ACHN (cell line): Measurements from ENCODE around the gene HOXB8.

ENCODE experiments used
- DNase-seq: peaks from one replicate; pipeline ENCODE4 v3.0.0-alpha.2; 2015
- in situ Hi-C: cut with HindIII; loops from 2 replicates; pipeline ENCODE4 v1.10.0; 2017; ENCODE audit warnings: low sequenced_read_pairs, low pct_ligation_motif_present, low pct_unique_long_range_greater_than_20kb

HOXB8 gene

DNA sequence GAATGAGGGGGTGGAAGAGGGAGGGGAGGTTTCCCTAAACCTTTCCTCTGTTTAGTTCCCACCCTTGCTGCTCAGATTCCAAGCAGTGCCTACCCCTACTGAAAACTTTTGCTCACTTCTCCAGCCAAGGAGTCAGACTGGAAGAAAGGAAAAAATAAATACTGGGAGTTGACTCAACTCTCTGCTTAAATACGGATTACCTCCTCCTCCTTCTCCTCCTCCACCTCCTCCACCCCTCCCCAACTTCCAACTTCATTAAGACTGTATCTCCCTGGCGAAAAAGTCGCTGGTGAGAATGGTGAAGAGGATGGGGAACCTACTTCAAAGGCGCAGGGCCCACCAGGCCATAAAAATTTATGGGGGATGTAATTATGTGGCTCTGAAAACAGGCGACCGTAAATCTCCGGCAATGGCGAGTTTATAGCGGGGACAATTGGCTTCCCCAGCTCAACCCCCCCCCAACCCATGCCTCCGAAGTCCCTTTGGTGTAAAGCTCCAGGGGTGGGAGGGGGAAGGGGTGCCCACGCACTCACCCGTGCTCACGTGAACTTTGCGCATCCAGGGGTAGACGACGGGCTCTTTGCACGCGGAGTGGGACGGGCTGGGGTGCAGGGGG, 37.7 kb downstream of the HOXB8 start:
- in situ Hi-C loops, result no loop called here
- peak; percentile 42 for DNase-seq

DNA sequence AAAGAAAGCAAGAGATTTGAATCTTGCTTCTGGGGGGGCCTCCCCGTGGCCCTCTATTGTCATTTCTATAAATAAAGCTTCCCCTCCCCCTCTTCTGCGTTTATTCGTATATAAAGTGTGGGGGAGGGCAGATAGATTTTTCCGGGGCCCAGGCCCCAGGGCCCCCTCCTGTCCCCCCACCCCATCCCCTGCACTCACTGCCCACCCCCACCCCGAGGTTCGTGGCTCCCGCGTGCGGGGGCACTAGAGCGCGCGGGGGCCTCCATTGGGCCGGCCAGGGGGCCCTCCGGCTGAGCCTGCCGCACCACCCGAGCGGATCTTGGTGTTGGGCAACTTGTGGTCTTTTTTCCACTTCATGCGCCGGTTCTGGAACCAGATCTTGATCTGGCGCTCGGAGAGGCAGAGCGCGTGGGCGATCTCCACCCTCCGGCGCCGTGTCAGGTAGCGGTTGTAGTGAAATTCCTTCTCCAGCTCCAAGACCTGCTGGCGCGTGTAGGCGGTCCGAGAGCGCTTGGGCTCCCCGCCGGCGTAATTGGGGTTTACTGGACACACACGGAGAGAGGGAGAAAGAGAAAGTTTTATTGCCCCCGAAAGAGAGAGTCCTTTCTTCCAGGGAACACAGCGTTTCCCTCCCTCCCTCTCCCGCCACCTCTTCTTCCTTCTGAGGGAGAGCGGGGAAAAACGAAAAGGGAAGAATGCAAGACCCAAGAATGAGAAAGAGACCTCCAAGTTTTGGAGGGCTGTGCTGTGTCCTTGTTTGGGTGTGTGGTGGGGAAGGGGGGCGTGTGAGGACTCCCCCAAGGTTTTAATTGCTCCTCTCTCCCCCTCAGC, 38.4 kb downstream of the HOXB8 start:
- DNase-seq, result peak; percentile 68
- in situ Hi-C loops, result no loop called here

DNA sequence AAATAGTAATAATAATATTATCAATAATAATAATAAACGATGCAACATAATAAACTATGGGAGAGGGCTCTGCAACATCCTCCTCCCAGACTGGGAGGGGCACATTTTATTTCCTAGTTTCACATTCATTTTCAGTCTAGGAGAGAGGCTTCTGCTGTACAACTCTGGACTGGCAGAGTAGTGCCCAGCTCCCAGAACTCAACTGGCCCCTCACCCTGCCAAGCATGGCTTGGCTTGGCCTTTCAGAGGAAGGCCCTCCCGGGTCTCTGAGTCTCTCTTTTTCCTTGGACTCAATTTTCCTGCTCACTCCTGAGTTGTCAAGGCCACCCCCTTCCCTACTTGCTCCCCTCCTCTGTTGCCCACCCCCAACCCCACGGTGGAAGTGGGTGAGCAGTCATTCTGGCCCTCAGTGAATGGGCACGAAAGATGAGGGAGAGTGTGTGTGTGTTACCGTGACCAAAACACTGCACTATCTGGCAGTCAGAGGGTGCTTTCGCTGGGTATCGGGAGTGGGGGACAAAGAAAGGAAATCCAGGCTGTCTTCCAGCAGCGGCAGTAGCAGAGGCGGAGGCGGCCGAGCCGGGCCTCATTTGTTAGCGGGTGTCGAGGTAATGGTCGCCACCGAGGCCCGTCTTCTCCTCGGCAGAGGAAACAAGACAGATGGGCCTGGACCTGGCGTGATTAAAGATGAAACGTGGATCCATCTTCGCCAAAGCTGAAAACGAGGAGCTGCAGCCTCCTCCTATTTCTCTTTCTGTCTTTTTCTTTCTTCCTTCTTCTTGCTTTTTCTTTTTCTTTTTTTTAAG, 39.2 kb downstream of the HOXB8 start:
- in situ Hi-C loops, result no loop called here
- no peak for DNase-seq

DNA sequence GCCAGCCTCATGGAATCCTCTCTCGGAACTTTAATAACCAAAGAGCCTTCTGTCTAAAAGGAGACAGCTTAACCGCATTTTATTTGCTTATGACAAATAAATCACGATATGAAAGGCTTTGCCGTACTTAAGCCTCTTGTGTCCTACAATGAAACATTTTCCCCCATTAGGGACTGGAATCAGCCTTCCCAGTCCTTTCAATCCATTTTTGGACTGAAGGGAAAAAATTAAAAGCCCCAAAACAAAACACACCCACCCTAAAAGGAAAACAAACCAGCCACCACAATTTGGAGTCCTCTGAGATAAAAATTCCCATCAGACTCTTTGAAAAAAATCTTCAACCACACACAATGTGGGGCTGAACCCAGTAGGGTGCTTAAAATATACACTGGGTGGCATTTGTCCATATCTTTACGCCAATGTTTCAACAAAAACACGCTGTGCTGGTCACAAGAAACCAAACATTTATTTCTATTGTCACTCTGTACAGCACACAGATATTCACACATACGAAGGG, 40.0 kb downstream of the HOXB8 start:
- in situ Hi-C loops, result no loop called here
- no peak for DNase-seq

DNA sequence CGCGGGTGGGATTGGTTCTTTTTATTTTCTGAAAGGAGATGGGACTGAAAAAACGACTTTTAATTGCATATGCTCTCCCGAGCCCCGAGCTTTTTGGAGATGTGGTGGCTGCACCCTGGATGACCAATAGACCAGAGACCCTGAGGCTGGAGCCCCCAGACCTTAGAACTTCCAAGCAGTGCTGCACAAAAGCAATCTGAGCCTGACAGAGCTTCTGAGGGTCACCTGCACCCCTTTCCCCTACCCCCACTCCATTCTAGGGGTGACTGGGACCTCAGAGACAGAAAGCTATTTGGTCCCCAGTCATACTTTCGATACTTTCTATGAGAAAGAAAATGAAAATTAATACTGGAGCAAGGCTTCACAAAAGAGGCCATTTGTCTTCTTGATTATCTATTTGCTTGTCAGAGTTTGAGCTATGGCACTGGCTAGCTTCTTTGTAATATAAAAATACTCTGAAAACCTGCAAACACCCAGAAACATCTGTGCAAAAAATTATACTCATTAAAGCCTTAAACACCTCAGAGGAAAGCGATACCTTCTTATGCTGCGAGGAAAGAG, 40.5 kb downstream of the HOXB8 start:
- DNase-seq, result no peak
- in situ Hi-C loops, result no loop called here

DNA sequence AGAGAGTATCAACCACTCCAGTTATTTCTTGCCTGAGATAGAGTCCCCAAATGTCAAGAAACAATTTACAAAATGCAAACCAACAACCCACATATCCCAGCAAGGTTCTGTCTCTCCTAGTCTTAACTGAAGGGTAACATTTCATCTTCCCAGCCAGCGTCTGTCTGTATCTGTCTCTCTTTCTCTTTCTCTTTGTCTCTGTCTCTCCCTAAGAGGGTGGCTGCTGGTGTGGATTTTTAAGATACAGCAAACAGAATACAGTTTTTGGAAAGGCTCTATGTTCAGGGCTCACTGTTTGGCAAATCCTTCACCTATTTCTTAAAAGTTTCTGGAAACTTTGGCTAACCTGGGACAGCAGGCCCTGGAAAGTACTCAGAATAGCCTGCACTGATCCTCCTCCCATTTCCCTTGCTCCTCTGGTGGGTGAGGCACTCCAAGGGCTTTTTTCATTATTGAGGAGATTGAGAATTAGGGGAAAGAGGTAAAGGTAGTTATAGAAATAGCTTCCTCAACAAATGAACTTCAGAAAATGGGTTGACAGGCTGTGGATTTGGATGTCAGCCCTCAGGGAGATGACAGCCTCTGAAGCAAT, 43.2 kb downstream of the HOXB8 start:
- in situ Hi-C loops, result no loop called here
- no peak for DNase-seq

DNA sequence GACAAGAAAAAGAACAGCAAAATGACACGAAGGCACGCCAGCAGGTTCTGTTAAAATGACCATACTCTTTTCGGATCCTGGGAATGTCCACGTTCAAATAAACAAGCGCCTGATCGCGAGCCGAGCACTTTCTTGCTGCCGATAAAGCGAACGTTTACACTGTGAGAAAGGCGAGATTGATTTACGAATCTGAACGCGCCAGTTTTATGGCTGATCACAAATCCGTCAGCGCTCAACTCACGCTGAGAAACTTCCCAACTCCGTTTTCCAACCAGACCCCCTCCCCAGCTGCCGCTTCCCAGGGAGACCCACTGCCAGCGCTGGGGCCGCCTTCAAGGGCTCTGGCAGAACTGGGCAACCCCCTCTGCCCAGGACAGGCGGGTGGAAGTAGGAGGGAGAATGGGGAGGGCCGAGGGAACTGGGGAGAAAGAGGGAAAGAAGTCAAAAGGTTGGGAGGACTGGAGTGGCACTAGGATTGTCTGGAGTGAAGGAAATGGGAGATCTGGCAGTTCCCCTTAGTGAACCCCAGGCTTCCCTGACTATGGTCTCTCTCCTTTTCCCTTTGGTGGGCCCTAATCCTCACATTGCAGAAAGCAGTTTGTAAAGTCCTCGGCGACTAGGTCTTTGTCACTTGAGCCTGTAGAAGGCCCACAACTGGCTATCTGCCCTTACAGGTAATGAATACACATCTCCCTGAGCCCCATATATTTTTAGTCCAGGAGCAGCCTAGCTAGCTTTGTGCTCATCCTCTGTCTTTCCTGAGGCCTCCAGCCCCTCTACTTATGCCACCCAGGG, 43.9 kb downstream of the HOXB8 start:
- in situ Hi-C loops, result no loop called here
- DNase-seq, result no peak

DNA sequence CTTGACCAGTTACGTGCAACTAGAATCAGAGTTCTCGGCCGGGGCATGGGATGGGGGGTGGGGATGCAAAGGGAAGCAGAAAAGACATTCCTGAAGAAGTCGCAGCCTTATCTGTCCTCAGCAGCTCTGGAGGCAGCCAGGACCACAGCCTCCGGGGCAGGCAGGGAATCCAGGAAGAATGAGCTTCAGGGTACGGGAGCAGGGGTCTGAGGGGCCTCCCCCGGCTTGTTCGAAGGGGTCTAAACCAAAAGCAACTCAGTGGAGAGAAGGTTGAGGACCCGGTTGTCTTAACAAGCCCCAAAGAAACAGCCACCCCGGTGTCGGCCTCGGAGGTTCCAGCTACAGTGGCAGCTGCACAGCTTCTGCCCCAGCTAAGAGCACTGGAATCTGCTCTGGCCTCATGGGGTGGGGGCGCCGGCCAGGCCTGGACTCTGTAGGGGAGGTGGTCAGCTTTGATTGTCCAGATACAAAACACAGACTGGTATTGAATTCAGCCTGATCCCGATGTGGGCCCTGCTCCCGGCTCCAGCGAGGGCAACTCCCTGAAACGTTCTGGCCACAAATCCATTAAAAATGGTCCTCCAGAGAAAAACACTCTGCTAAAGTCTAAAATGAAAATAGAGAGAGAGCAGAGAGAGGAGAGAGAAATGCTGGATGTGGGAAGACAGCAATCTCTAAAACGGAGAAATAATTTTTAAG, 44.6 kb downstream of the HOXB8 start:
- no peak for DNase-seq
- in situ Hi-C loops, result no loop called here

DNA sequence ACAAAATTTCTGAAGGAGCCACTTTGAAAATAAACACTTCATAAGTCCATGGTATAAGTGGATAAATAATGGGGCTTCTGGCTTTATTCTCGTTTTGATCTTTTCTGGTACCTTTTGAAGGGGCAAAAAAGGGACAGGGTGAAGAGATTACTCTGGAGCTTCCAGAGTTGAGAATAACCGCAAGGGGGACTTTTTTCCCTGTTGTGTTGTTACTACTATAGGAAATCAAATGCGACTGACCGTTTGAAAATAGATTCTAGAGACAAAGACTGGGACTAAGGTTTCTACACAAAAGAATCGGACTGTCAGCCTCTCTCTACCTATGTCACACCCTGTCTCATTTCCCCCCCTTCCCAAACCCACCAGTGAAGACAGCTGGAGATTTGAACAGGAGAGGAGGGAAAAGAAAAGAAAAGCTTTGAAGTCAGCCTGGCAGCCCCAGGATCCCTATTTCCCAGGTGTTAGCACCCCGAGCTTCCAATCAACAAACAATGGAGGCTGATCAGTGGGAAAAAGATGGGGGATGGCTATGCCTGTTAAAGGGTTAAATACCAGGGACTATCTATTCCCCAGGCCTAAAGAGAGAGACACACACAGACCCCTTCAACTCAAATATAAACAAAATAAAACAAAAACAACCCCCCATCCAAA, 45.3 kb downstream of the HOXB8 start:
- DNase-seq, result no peak
- in situ Hi-C loops, result no loop called here

DNA sequence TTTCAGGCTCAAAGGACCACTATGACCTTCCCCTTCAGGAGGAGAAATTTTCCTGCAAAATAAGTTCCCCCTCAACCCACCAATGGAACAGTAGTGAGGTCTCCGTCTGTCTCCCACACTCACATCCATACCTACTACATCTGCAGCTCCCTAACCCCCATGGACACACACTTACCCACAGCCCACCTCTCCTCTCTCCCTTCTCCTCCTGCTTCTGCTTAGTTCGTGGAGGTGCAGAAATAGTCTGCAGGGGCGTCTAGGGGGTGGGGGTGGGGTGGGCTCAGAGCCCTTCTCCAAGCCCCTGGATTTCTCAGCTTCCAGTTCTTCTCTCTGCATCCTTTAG, 45.9 kb downstream of the HOXB8 start:
- in situ Hi-C loops, result no loop called here
- DNase-seq, result no peak

DNA sequence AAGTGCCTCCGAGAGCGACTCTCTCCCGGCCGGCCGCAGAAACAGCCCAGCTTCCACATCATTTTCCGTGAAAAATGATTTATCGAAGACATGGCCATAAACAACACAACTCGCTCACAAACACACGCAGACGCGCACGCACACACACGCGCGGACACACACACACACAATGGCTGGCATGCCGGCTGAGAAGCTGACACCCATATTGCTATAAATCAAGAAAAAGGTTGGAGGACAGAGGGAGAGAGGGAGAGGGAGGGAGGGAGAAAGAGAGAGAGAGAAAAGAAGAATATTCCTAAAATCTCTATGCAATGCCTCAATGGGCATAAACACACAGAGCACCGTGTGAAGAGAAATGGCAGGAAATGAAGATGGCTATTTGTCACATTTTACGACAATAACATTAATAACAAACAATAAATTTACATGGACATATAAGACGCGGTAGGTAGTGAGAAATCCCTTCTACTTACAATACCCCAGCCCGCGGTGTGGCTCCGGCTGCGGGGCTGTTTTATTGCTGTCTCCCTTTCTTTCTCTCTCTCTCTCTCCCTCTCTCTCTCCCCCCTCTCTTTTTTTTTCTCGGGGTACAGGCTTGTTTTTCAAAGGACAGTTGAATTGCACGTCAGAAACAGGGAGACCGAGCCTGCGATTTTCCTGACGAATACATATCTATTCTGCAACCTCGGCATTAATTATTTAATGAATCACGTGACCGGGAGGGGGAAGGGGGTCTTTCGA, 46.4 kb downstream of the HOXB8 start:
- in situ Hi-C loops, result no loop called here
- DNase-seq, result no peak

DNA sequence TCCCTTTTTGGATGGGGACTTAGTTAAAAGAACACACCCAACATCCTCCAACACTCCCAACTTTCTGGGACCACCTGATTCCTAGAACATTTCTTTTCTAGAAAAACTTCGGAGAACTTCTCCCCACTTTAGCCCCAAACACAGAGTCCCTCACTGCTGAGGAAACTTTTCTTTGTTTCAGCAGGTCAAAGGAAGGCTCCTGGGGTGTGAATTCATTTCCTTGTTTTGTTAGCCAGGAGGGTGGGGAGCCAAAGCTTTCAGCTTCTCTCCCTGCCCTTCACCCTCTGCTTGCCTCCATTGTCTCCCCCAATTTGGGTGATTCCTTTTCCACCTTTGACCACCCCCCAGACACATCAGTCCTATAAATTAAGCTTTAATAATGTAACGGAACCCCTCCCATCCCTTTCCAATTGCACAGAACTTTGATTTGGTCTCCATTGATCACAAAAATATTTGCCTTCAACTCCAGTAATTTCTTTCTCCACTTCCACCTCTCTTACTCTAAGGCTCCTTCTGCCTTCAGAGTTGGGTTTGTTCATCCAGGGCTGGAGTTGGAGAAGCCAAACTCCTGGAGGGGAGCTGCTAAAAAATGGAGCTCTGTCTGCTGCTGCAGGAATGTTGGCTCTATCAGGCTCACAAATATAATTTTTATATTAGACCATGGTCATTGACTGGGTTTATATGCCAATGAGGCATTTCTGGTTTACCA, 47.3 kb downstream of the HOXB8 start:
- in situ Hi-C loops, result no loop called here

DNA sequence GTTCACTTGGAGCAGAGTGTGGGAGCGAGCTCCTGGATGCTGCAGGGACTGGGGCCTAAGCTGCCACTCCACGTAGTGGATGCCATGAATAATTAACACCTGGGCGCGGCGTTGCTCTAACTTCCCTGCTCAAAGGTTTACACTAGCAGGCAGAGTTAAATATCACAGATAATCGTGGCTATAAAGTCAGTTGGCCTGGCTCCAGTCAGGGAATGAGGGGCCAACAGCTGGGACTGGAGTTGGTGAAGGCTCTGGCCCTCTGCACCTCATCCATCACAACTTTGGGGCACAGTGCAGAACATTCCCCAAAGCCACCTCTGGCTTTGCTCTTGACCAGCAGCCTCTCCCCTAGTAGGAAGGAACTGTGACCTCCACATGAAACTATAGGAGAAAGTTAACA, 47.9 kb downstream of the HOXB8 start:
- in situ Hi-C loops, result no loop called here
- no peak for DNase-seq

More for the DNA sequence above, 47.3 kb downstream of the HOXB8 start:
- DNase-seq, result no peak

DNA sequence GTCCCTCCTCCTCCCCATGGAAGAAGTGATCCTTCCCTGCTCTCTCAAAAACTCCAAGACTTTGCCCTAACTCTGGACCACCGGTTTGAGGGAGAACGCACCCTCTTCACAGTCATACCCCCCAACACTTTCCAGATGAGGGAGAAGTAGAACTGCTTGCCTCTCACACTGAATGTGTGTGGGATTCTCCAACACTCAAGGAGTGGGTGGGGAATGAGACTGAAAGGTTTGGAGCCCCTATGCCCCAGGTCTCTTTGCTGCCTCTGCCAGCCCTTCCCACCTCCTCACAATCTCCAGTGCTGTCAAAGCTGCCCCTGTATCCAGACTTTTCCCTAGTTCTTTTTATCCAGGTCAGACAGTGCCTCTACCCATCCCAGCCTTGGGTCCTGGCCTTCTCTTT, 48.4 kb downstream of the HOXB8 start:
- DNase-seq, result no peak
- in situ Hi-C loops, result no loop called here

DNA sequence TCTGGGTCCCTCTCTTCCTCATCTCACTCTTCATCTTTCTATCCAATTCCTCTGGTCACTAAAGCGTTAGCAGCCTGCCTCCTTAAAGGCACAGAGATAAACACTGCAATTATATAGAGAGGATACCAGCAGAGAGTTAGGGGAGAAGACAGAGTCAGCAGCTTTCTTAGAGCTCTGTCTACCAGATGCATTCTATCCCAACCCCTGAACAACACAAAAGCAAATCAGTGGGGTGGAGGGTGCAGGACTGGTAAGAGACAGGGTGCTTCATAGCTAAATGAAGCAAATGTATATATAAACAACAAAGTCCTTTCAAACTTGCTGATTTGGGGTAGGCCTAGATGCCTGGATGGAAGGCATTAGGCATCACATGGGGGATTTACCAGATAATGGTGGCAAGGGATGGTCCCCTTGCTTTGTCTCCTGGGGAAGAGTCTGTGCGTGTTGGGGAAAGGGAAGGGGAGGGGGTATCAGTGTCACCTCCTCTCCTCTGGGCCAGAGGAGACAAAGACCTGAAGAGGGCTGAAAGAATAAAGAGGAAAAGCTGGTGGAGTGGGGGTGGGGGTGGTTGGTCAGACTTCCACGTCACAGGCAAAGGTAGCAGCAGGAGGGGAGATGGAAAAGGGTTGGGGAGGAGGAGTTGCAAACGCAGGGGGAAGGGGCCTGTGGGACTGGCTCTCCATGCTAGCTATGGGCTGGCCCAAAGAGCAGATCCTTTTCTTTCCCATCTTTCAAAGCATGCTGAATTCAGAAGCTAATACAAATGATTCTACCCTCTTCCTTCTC, 49.0 kb downstream of the HOXB8 start:
- in situ Hi-C loops, result no loop called here
- DNase-seq, result no peak
